Urothelium cell line (cell line): ENCODE measurements around the gene LRRC55.
"Not testable (repeated sequence)": the region's sequence is repeated elsewhere in the genome, so short reads cannot be mapped to it uniquely, and the experiment has no call there.

Source experiments
- DNase-seq: peaks from one replicate; pipeline ENCODE4 v3.0.0; 2011; ENCODE audit warnings: low spot score, mixed read lengths
- FAIRE-seq: peaks from 2 replicates; lab custom pipeline; 2011; peaks lifted over from hg19 to GRCh38; lab: Jason Lieb, UNC

The LRRC55 gene

DNA sequence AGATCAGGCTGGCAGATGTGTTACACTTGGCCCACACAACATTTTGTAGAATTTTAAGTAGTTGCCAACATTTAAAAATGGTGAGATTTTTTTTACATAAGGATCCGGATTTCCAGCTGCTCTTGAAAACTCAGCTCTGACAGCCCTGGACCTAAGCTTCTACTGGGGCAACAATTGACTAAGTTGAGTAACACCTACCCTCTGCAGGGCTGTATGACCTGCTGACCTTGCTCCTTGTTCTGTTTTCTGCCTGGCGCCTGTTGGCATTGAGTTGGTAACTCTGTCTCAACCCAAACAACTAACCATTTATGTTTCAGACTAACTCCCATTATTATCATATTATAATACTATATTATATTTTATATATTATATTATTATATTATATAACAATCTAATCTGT lies 21.1 kb upstream of the LRRC55 start:
- no peak for DNase-seq
- FAIRE-seq: no peak

DNA sequence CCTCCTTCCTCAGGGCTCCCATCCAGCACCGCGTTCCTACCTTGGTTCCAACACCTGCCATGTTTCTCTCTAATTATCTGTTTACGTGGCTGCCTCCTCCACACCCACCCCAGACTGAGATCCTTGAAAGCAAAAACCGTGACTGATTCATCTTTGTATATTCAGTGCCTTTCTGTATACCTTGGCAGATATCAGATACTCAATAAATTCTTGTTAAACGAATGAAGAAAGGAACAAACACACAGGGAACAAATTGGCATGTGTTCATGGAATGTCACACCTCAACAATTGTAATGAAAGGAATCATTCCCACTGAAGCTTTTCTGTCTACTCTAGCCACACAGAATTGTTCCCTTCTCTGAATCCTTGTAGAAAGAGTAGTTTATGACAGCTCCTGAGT lies 20.4 kb upstream of the LRRC55 start:
- no peak for DNase-seq

DNA sequence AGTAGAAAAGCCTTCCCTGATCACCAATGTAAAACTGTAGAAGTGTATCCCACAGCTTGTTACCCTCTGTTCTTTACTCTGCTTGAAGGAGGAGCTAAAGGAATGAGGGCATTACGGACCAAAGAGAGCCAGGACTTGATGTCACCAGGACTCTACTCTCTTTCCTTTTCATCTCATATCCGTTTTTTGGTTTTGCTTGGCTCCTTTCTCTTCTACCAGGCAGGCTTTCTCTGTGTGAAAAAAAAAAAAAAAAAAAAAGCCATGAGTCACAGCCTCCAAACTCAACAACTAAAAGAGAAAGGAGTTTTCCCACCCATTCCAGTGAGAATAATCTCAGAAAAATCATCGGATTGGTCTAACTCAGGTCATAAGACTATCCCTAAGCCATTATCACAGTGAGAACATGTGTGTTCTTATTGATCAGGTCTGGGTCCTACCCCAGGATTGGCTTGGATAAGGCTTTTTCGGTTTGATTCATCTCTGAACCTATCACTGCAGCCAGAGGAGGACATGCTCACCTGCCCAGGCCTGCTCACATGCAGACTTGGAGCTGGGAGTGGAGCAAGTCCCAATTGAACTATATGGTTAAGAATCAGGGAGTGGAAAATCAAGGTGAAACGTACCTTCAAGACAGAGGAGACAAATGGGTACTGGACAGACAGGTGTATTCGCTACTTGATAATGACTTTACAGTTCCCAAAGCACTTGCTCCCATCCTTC lies 19.4 kb upstream of the LRRC55 start:
- DNase-seq (no peak), FAIRE-seq (no peak)

More for the DNA sequence above, 20.4 kb upstream of the LRRC55 start:
- FAIRE-seq: no peak

DNA sequence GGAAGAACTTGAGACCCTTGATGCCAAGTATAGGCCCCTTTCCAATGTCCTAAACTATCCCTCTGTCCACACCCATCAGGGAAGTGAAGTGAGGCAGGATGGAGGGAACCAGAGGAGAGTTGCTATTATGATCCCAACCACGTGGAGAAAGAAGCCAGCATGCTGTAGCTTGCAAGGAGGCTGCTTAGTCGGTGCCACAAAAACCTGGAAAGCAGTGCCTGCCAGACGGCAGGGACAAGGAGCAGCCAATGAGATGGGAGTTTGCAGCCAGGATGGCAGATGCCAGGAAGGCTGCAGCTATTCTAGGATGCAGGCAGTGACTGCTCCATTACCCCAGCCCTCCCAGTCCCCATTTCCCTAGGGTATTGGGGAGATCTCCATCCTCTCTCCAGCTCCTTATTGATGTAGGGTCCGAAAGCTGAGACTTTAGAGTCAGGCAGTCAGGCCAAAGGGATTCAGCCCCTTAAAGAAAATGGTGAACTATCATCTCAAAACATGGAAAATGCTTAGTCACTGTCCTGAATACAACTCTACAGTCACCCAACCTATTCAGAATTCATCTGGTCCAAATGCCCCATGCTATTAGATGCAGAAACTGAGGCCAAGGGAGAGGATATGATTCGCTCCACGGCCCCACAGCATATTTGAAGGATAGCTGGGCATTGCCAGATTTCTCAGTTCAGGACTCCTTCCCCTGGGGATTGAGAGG lies 18.4 kb upstream of the LRRC55 start:
- FAIRE-seq (no peak), DNase-seq (no peak)

DNA sequence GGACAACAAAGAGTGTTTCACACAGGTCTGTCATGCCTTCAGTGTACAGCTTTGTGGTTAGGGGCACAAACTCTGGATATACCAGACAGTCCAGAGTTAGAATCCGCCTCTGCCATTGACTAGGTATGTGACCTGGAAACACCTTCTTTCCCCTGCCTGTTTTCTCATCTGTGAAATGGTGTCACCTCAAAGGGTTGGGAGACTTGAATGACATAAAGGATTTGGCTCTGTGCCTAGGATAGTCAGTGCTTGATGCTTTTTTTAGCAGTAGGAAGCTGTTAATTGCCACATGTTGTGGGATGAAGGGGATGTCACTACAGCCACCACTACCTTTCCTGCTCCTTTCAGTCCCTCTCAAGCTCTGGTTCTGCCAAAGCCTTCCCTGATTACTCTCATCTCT lies 17.4 kb upstream of the LRRC55 start:
- no peak for FAIRE-seq
- no peak for DNase-seq

DNA sequence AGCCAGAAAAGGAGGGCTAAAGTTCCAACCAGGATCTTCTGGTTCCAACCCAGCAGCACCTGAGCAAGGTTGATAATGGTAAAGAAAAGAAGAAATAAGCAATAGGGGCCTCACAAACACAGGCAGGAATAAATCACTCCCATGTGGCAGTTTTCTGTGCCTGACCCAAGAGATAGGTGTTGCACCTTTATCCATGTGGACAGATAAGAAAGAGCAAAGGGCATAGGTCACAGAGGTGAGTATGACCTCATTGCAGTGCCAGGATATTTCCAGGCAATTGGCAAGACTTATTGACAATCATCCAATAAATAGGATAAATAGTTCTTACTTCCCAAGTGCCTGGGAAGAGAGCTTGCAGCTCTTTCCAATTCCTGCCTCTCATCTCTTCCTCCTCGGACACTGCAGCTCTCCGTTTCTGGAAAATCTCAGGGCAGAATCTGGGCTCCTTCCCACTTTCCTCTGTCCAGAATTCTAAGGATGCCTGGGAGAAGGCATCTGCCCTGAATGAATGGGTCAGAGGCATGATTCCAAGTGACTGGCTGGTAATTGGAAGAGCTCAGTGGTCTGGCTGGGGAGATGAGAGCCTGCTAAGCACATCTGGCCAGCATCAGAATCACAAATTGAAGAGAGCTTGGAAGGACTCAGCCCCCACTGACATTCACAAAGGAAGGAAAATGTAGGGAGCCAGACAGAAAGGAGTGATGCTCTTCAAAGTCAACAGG lies 14.5 kb upstream of the LRRC55 start:
- no peak for FAIRE-seq

DNA sequence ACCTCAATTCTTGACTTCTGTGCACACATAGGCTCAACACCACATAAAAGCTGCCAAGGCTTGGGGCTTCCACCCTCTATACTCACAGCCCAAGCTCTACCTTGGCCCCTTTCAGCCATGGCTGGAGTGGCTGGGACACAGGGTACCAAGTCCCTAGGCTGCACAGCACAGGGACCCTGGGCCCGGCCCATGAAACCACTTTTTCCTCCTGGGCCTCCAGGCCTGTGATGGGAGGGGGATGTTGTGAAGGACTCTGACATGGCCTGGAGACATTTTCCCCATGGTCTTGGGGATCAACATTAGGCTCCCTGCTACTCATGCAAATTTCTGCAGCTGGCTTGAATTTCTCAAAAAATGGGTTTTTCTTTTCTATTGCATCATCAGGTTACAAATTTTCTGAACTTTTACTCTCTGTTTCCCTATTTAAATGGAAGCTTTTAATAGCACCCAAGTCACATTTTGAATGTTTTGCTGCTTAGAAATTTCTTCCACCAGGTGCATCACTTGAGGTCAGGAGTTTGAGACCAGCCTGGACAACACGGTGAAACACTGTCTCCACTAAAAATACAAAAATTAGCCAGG lies 11.9 kb upstream of the LRRC55 start:
- DNase-seq, FAIRE-seq: not testable (repeated sequence)

More for the DNA sequence above, 14.5 kb upstream of the LRRC55 start:
- no peak for DNase-seq

DNA sequence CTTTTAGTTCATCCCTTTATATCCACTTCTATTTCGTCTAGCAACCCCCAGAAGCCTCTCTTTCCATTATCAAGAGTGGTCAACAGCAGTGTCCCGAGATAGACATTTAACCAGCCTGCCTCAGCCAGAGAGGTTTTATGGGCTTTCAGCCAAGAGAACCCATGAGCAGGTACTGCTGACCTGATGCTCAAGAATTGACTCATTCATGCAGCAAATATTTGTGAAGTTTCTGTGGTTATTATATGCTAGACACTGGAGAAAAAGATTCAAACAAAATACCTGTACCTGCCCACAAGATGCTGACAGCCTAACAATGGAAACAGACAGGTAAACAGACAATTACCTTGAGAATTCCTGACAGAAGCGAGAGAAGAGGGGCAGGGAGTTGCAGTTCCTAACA lies 9.7 kb upstream of the LRRC55 start:
- no peak for DNase-seq
- FAIRE-seq: no peak

DNA sequence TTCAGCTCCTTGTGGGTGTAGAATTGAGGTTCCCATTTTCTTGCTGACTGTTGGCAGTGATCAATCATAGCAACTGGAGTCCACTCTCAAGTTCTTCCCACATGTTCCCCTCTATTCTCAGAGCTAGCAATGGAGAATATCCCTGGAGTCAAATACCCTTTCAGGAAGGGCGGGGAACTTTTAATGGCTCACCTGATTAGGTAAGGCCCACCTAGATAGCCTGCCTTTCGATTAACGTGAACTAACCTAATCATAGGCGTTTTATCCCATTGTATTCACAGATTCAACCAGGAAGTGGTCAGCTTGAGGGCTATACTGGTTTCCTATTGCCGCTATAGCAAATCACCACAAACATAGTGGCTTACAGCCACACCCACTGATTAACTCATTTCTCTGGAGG lies 7.1 kb upstream of the LRRC55 start:
- FAIRE-seq (no peak), DNase-seq (no peak)

DNA sequence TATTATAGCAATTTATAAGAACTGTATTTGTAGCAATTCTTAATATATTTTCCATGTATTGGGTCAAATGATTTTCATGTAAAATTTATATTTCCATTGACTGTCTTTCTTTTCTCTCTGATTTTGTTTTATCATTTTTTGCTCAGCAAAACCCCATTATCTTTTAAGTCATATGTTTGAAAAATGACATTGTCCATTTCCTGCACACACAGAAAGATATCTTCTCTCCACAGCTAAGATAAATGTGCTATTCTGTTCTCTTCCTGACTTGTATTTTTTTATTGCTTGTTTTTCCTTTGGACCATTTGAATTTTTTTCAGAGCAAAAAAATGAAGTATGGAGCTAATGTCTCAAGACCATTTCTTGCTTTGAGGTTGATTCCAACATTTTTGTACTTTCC lies 6.3 kb upstream of the LRRC55 start:
- FAIRE-seq (no peak), DNase-seq (no peak)

DNA sequence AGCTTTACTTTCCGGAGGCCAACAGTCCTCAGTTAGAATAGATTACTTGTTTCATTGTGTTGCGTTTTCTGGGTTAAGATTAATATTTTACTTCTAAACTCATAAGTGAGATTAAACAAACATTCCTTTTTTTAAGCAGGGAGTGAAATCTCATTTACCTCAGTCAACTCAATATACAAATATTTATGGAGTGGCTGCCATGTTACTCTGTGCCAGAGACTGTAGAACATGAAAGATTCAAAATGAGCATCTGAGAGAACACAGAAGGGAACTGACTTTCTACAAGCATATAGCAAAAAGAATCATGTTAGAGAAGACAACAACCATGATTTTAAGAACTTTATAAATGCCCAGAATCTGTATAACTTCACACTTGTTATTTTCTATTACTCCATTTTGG lies 3.4 kb upstream of the LRRC55 start:
- no peak for DNase-seq
- FAIRE-seq: no peak

DNA sequence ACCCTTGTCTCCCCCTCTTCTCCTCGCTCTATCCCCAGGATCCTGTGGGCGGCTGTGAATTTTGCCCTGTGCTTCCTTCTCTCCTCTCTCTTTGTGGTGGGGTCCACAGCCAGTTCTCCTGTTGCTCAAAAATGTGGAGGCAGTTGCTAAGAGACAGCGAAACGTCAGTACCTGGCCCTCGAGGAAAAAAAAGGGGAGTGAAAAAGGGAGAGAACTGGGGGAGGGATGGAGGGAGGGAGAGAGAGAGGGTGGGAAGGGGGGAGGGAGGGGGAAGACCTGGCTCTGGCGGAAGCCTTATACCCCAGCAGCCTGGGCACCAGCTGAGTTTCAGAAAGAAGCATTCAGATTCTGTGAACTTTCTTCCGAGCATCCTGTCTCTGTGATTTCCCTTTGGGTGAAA lies 2.1 kb upstream of the LRRC55 start:
- FAIRE-seq: no peak
- no peak for DNase-seq

DNA sequence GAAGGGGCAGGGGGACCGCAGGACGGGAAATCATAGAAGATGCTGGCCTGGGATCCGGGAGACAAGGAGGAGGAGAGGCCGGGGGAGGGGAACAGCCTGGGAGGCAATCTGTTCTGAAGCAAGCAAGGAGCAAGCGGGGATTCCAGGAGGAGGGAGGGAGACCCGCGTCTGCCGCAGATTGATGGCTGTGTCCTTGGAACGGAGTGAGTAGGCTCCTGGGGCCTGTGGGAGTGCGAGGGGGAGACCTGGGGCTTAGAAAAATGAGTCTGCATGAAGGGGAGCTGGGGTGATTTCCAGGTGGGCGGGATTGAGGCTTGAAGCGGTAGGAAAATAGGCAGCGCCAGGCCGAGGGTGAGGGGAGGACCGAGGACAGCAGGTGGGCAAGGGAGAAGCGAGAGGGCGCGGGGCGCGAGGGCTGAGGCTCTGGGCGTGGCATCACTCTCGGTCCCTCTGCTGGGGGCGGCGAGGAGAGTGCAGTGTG lies 1.6 kb upstream of the LRRC55 start:
- FAIRE-seq (no peak), DNase-seq (no peak)

DNA sequence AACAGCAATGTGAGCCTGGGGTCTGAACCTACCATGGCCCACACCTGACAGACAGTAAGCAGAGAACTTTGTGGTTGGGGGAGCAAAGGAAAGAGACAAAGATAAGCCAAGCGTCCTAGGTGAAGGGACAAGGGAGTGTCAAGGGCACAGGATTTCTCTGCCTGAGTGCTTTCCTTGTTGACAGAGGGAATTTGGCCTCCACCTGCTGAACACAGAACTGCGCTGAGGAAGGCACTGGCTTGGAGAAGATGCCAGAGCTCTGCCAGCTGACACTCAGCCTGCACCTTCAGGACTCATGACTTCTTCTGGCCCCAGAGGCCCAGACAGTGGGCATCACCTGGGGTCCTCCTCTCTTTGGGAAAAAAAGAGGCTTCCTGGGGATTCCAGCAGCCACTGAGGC lies 789 bp upstream of the LRRC55 start:
- DNase-seq: no peak
- FAIRE-seq: no peak

DNA sequence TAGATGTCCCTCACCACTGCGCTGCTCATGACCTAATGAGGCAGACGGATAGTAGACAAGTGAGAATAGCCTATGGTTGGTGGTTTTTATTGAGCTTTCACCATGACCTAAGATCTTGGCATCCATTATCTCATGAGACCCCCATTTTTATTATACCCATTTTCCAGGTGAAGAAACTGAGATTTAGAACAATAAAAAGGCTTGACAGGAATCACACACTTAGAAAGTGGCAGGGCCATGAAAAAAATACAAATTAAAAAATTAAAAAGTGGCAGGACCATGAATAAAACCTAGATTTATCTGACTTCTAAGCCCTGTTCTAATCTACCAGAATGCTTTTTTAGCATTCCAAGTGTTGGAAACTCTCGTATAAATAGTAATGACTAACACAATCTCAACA lies 1.1 kb downstream of the LRRC55 start:
- FAIRE-seq (no peak), DNase-seq (no peak)

DNA sequence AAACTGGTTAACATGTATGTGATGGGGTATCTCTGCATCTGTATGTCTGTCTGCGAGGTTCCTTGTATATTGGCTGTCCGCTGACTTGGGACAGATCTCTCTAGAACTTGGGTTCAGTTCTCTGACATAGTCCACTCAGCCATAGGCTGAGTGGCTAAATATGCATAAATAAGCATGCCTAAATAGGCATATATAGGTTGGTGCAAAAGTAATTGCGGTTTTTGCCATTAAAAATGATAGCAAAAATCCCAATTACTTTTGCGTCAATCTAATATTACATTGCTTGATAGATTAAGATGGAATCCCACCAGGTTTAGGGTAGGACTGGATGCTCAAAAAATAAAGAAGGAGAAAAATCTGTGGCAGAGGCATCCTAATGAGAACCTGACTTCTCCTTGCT lies 8.8 kb downstream of the LRRC55 start:
- peak; percentile 20 for FAIRE-seq
- no peak for DNase-seq

DNA sequence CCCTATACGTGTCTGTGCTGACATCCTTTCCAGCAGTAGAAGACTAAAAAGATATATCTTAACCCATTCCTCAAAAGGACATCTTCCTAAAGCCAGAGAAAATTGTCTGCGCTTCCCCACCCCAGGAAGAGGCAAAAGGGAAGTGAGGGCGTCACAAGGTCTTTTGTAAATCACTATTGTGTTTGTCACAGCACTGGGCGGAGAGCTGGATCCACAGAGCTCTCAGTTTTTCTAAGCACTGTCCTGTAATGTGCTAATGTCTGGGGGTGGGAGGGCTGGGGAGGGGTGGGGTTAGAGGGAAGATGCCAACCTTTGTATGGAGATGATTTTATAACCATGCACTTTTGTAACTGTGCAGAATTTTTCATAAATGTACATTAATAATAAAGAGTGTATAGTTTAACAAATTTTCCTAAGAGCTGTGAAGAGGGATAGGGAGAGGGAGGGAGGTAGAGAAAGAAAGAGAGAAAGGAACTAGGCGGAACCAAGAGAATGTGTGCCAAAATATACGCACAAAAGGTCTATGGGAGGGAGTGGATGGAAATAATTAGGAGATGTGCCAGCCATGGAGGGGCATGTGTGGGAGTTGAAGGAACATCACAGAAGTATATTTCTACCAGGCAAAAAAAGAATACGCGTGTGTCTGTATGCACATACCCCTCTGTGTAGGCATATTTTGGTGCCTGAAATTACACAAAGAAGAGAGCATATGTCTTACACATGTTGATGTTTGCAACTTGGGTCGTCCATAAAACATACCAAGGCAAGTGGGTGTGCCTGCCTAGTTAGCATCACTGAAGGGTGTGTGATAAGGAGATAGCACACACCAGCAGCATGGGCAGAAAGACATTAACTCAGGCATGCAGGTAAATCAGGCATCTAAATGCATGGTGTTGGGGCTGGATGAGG lies 9.8 kb downstream of the LRRC55 start:
- FAIRE-seq (no peak), DNase-seq (no peak)

DNA sequence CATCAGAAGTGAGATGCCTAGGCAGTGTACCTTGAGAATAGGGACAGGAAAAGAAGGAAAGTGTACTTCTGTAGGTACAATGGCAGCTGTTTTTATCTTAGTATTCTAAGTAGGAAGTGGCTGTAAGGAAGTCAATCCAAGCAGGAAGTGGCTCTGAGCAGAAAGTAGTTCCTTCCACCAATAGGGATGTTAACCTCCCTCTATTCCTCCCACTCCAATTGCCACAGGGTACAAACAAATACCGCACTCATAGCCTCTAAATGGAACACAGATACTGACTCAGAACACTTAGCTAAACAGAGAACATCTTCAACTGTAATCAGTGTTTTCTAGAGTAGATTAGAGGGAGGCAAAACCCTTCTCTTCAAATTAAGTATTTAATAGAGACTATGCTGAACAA lies 10.6 kb downstream of the LRRC55 start:
- DNase-seq: no peak

DNA sequence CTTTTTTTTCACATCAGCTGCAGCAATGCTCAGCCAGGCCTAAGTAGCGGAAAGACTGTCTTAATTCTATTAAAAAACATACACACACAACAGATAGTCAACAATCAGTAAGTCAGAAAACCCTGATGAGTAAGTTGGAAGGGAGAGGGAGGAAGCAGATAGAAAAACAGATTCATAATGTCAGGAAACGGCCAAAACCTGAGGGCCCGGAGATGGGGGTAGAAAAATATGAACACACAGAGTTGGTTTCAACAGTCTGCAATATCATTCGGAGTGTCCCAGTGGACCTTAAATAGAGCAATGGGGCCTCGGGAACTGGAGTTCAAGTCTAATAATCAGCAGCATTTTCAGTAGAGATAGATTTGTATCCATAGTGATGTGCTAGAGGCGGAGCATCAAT lies 14.8 kb downstream of the LRRC55 start:
- FAIRE-seq (no peak), DNase-seq (no peak)

More for the DNA sequence above, 10.6 kb downstream of the LRRC55 start:
- FAIRE-seq: peak; percentile 58

DNA sequence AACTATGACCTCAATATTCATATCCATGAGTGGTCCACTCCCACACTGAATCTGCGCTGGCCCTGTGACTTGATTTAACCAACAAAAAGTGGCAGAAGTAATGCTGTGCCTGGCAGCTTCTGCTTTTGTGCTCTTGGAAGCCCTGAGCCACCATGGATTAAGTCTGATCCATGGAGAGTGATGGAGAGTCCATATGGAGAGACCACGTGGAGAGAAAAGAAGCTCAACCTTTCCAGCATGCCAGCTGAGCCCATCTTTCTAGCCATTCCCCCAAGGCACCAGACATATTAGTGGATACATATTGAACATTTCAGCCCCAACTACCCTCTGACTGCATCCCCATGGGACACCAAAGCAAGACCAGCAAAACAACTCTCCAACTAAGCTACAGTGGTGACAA lies 16.0 kb downstream of the LRRC55 start:
- DNase-seq (no peak), FAIRE-seq (no peak)
